Measurements from ENCODE around the gene ZFHX3.
"Not testable (repeated sequence)": the region's sequence is repeated elsewhere in the genome, so short reads cannot be mapped to it uniquely, and the experiment has no call there.

Gene ZFHX3

DNA sequence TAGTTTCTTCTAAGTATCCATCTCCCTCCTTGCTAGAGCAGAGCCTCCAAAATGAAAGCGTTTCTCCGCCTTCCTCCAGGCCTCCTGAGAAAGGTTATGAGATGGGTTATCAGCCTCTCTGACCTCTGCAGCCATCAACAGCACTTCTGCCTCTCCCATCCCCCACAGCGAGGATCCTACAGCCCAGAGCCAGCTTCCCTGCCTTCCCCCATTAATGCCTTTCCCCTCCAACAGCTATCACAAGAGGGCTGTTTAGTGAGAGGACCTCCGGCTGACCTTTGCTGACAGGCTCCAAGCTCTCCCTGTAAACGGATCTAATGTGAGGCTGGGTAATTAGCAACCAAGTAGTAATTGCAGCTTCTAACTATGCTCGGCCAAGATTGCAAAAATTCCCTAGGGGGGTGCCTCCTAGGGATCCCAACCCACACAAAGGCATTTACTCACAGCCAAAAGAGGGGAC is 55.8 kb downstream of the ZFHX3 start:
- Histone ChIP-seq H3K4me2 (no peak overlapping the region), H3K27ac (no peak overlapping the region), H3K9ac (no peak overlapping the region), H3K36me3 (no peaks in the 10 kb centered on the region), H4K20me1 (no peaks in the 10 kb centered on the region), H3K27me3 (no peaks in the 10 kb centered on the region), H3K4me3 (no peak overlapping the region), H3K4me1 (peaks cover 8% of the 10 kb centered on the region), H3K9me3 (no peaks in the 10 kb centered on the region)
- TF ChIP-seq Cebpa-rat (IDR thresholded peaks at IDR 0.05) = no peak

DNA sequence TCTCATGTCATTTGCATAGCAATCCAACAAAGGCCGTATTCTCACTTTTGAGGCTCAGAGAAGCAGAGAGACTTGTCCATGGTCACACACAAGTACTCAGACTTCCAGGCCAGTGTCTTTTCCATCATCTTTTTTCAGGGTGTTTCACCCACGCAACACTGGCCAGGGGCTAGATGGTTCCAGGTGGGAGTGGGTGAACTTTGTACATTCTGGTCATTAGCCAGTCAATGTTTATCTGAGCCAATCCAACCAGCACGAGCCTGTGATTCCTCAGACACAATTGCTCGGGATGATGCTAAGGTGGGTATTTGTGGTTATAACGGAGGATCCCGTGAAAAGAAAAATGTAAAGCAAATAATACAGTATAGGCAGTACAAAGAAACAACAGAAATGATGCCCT is 56.3 kb downstream of the ZFHX3 start:
- Histone ChIP-seq H3K4me2 (no peak overlapping the region), H3K4me3 (no peak overlapping the region), H3K4me1 (peaks cover 8% of the 10 kb centered on the region), H3K27ac (no peak overlapping the region), H3K27me3 (no peaks in the 10 kb centered on the region), H3K9me3 (no peaks in the 10 kb centered on the region), H4K20me1 (no peaks in the 10 kb centered on the region), H3K36me3 (no peaks in the 10 kb centered on the region), H3K9ac (no peak overlapping the region)
- TF ChIP-seq Cebpa-rat (IDR thresholded peaks at IDR 0.05) = no peak

DNA sequence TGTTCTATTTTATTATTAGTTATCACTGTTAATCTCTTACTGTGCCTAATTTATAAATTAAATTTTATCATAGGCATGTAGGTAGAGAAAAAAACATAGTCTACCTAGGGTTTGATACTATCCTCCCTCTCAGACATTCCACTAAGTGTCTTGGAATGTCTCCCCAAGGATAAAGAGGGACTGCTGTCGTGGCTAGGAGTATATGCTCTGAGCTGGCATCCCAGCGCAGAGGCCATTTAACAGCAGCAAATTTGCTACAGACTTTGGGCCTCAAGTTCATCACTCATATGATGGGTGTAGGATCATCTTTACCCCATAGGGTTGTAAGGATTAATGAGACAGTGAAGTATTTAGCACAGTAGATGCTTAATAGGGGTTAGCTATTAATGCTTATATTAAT is 56.7 kb downstream of the ZFHX3 start:
- Histone ChIP-seq H3K4me1 (peaks cover 8% of the 10 kb centered on the region), H3K27me3 (no peaks in the 10 kb centered on the region), H3K36me3 (no peaks in the 10 kb centered on the region), H3K4me3 (no peak overlapping the region), H3K9ac (no peak overlapping the region), H3K4me2 (no peak overlapping the region), H3K27ac (no peak overlapping the region), H3K9me3 (no peaks in the 10 kb centered on the region), H4K20me1 (no peaks in the 10 kb centered on the region)
- TF ChIP-seq Cebpa-rat (IDR thresholded peaks at IDR 0.05) = no peak

DNA sequence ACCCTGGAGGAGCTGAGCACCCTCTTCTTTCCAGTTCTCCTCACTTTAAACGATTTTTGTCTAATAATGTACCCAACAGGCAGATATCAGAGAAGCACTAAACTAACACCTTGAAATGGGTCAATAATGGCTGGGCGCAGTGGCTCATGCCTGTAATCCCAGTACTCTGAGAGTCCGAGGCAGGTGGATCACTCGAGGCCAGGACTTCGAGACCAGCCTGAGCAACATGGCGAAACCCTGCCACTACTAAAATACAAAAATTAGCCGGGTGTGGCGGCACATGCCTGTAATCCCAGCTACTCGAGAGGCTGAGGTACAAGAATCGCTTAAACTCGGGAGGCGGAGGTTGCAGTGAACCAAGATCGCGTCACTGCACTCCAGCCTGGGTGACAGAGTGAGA is 57.4 kb downstream of the ZFHX3 start:
- peak overlapping the region; percentile 51 for H3K4me2 ChIP-seq
- no peaks in the 10 kb centered on the region for H3K27me3 ChIP-seq
- H3K27ac ChIP-seq = no peak overlapping the region
- H3K9me3 ChIP-seq = no peaks in the 10 kb centered on the region
- TF ChIP-seq Cebpa-rat (IDR thresholded peaks at IDR 0.05) = no peak
- peaks cover 8% of the 10 kb centered on the region for H3K4me1 ChIP-seq
- H4K20me1 ChIP-seq = no peaks in the 10 kb centered on the region
- no peak overlapping the region for H3K4me3 ChIP-seq
- H3K36me3 ChIP-seq = no peaks in the 10 kb centered on the region
- no peak overlapping the region for H3K9ac ChIP-seq

GRCh38 chr16:72989579-72990551 is 58.1 kb downstream of the ZFHX3 start:
- Histone ChIP-seq H3K4me3 (no peak overlapping the region), H3K27me3 (no peaks in the 10 kb centered on the region), H3K9ac (no peak overlapping the region), H3K9me3 (no peaks in the 10 kb centered on the region), H4K20me1 (no peaks in the 10 kb centered on the region), H3K4me1 (peaks cover 8% of the 10 kb centered on the region), H3K36me3 (no peaks in the 10 kb centered on the region), H3K4me2 (peak overlapping the region; percentile 51), H3K27ac (no peak overlapping the region)
- TF ChIP-seq Cebpa-rat (IDR thresholded peaks at IDR 0.05) = no peak

DNA sequence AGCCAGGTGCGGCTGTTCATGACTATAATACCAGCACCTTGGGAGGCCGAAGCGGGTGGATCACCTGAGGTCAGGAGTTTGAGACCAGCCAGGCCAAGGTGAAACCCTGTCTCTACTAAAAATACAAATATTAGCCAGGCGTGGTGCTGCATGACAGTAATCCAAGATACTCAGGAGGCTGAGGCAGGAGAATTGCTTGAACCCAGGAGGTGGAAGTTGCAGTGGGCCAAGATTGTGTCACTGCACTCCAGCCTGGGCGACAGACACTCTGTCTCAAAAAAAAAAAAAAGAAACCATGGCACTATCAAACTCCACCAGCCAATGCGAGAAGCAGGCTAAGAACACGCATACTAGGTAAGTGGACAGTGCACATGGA is 58.7 kb downstream of the ZFHX3 start:
- H3K4me3 ChIP-seq, H3K9me3 ChIP-seq, H4K20me1 ChIP-seq, H3K9ac ChIP-seq, H3K27me3 ChIP-seq, H3K4me1 ChIP-seq, H3K4me2 ChIP-seq, H3K36me3 ChIP-seq, H3K27ac ChIP-seq: not testable (repeated sequence)

GRCh38 chr16:72988569-72988968 is 59.4 kb downstream of the ZFHX3 start:
- Histone ChIP-seq H3K36me3 (no peaks in the 10 kb centered on the region), H3K9ac (no peak overlapping the region), H3K4me3 (no peak overlapping the region), H3K27me3 (no peaks in the 10 kb centered on the region), H3K9me3 (no peaks in the 10 kb centered on the region), H3K4me1 (peaks cover 8% of the 10 kb centered on the region), H3K27ac (no peak overlapping the region), H3K4me2 (no peak overlapping the region), H4K20me1 (no peaks in the 10 kb centered on the region)
- TF ChIP-seq Cebpa-rat (IDR thresholded peaks at IDR 0.05) = no peak

- Histone ChIP-seq H3K27me3 (no peaks in the 10 kb centered on the region), H3K9ac (no peak overlapping the region), H3K4me3 (no peak overlapping the region), H4K20me1 (no peaks in the 10 kb centered on the region), H3K27ac (no peak overlapping the region), H3K4me2 (no peak overlapping the region), H3K4me1 (peaks cover 8% of the 10 kb centered on the region), H3K9me3 (no peaks in the 10 kb centered on the region), H3K36me3 (no peaks in the 10 kb centered on the region)
- no peak for TF ChIP-seq Cebpa-rat (IDR thresholded peaks at IDR 0.05)
Measured at GRCh38 chr16:72987480-72987901, 60.4 kb downstream of the ZFHX3 start.

DNA sequence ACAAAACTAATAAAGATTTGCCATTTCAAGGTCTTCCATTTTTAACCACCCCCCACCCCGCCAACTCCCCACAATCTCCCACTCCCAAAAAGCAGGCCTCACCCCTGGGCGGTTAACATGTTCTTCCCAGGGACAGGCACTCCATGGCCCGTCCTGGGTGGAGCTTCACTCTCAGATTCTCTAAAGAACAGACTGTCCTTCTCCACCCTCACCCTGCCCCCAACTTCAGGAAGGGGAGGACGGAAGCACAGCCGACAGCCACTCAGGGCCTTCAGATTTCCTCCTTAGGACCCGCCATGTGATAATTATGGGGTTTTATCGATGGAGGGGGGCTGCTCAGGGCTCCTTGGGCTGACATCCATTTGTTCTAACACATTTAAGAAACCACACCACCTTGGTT is 61.9 kb downstream of the ZFHX3 start:
- H3K27ac ChIP-seq = no peak overlapping the region
- no peaks in the 10 kb centered on the region for H3K9me3 ChIP-seq
- H3K4me3 ChIP-seq = no peak overlapping the region
- H3K9ac ChIP-seq = no peak overlapping the region
- H4K20me1 ChIP-seq = no peaks in the 10 kb centered on the region
- TF ChIP-seq Cebpa-rat (IDR thresholded peaks at IDR 0.05) = no peak
- no peaks in the 10 kb centered on the region for H3K27me3 ChIP-seq
- peaks cover 8% of the 10 kb centered on the region for H3K4me1 ChIP-seq
- H3K36me3 ChIP-seq = no peaks in the 10 kb centered on the region
- H3K4me2 ChIP-seq = no peak overlapping the region

GRCh38 chr16:72985148-72985941 is 62.6 kb downstream of the ZFHX3 start:
- Histone ChIP-seq H3K27ac (no peak overlapping the region), H3K27me3 (no peaks in the 10 kb centered on the region), H3K9ac (no peak overlapping the region), H4K20me1 (no peaks in the 10 kb centered on the region), H3K4me1 (peaks cover 7% of the 10 kb centered on the region), H3K4me3 (no peak overlapping the region), H3K4me2 (no peak overlapping the region), H3K36me3 (no peaks in the 10 kb centered on the region), H3K9me3 (no peaks in the 10 kb centered on the region)
- no peak for TF ChIP-seq Cebpa-rat (IDR thresholded peaks at IDR 0.05)

Measured in BLaER1 (cell line).